PFSK-1 (cell line): ENCODE measurements around the gene MRLN.

Source experiments
- POLR2AphosphoS5 ChIP-seq: IDR thresholded peaks from 2 replicates; pipeline ENCODE4 v1.6.1; 2012; ENCODE audit warnings: low read depth, mild to moderate bottlenecking, control low read depth, low read length, moderate library complexity
- TAF1 ChIP-seq: IDR thresholded peaks from 2 replicates; pipeline ENCODE4 v1.6.1; 2012; ENCODE audit warnings: low read length, control low read depth, borderline replicate concordance; ENCODE audit not compliant: insufficient read depth

DNA sequence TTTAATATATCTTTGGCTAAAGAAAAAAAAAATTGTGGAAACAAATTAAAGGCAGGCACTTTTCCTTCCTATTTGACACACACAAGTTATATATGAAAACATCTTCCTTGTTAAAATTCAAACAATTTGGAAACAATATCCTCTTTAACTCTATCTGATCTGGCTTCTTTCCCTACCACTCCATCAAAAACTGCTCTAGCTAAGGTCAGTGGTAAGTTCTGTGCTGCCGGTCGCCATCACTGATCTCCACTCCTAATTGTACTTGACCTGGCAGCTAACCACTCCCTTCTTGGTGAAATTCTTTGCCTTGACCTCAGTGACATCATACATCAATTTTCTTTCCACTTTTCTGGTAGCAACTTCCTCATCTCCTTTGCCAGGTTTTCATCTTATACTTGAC lies 47.9 kb upstream of the MRLN start:
- no peak for TF ChIP-seq POLR2AphosphoS5
- TF ChIP-seq TAF1 = no peak
